ENCODE data around the gene CD34. TPM values are rescaled to one million over a fixed set of nuclear protein-coding genes. Genes with fewer than 3 reads are reported as not detected.
A peak's percentile ranks its signal among the peaks of the same experiment; 100 is the strongest.

Gene CD34
- total RNA-seq, 1 experiment from 2014 or later: 0.04 TPM

DNA sequence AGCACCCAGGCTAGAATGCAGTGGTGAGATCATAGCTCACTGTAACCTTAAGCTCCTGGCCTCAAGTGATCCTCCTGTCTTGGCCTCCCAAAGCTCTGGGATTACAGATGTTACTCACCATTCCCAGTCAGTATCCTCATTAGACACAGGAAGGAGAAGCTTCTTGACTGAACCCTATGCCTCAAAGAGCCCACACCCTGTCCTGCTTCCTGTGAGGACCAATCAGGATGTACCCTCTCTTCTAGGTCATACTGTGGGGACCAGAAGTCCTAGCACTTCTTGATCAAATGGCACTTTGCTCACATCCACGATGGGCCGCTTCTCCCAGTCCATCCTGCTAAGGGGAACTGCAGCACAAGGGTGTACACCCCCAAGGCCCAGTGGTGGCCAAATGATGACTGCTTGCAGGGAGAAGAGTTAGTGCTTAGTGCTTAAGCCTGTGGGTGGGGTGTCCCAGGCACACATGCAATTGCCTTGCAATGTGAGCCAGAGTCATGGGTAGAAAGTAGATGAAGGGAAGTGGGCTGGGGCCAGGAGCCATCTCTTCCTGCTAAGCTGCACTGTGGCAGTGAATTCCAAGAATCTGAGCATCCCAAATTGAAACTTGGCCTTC, 9.8 kb downstream of the CD34 start:
- no peak overlapping the region for H3K4me2 ChIP-seq (ENCODE audit: low read depth, low read length, poor library complexity, severe bottlenecking)
- no peaks in the 10 kb centered on the region for H3K9me3 ChIP-seq (ENCODE audit: low read length)
- H4K20me1 ChIP-seq (ENCODE audit: insufficient read depth, low read depth, low read length): no peaks in the 10 kb centered on the region
- no peaks in the 10 kb centered on the region for H3K4me1 ChIP-seq (ENCODE audit: low read length)
- H3K27ac ChIP-seq (ENCODE audit: low read length): no peak overlapping the region
- H3K9me2 ChIP-seq (replicated peaks; ENCODE audit: insufficient read depth, low read length): no peaks in the 10 kb centered on the region
- no peak overlapping the region for H2AFZ ChIP-seq (ENCODE audit: low read length)
- H3K4me3 ChIP-seq (ENCODE audit: low read length): no peak overlapping the region
- no peaks in the 10 kb centered on the region for H3K36me3 ChIP-seq (ENCODE audit: insufficient read depth, low read length)
- no peaks in the 10 kb centered on the region for H3K79me2 ChIP-seq (ENCODE audit: low read length)
- H3K27me3 ChIP-seq (ENCODE audit: low read length): no peaks in the 10 kb centered on the region
- H3K9ac ChIP-seq (ENCODE audit: low read length): no peak overlapping the region
- DNase-seq: no peak

GRCh38 chr1:207898836-207899235, 12.1 kb downstream of the CD34 start:
- no peaks in the 10 kb centered on the region for H3K9me2 ChIP-seq (replicated peaks; ENCODE audit: insufficient read depth, low read length)
- H3K9ac ChIP-seq (ENCODE audit: low read length): no peak overlapping the region
- H3K79me2 ChIP-seq (ENCODE audit: low read length): no peaks in the 10 kb centered on the region

GRCh38 chr1:207898260-207898659, 12.7 kb downstream of the CD34 start:
- no peaks in the 10 kb centered on the region for H4K20me1 ChIP-seq (ENCODE audit: insufficient read depth, low read depth, low read length)
- no peak overlapping the region for H3K4me3 ChIP-seq (ENCODE audit: low read length)

More at GRCh38 chr1:207898836-207899235, 12.1 kb downstream of the CD34 start:
- Histone ChIP-seq H3K4me1 (ENCODE audit: low read length) (no peaks in the 10 kb centered on the region), H3K36me3 (ENCODE audit: insufficient read depth, low read length) (no peaks in the 10 kb centered on the region), H2AFZ (ENCODE audit: low read length) (no peak overlapping the region), H3K27me3 (ENCODE audit: low read length) (no peaks in the 10 kb centered on the region), H3K4me3 (ENCODE audit: low read length) (no peak overlapping the region), H3K9me3 (ENCODE audit: low read length) (no peaks in the 10 kb centered on the region), H3K27ac (ENCODE audit: low read length) (no peak overlapping the region), H3K4me2 (ENCODE audit: low read depth, low read length, poor library complexity, severe bottlenecking) (no peak overlapping the region), H4K20me1 (ENCODE audit: insufficient read depth, low read depth, low read length) (no peaks in the 10 kb centered on the region)
- no peak for DNase-seq

GRCh38 chr1:207897188-207897587, 13.7 kb downstream of the CD34 start:
- Histone ChIP-seq H3K79me2 (ENCODE audit: low read length) (no peaks in the 10 kb centered on the region), H3K4me2 (ENCODE audit: low read depth, low read length, poor library complexity, severe bottlenecking) (no peak overlapping the region), H3K9me2 (replicated peaks; ENCODE audit: insufficient read depth, low read length) (no peaks in the 10 kb centered on the region), H3K27ac (ENCODE audit: low read length) (no peak overlapping the region), H3K9me3 (ENCODE audit: low read length) (no peaks in the 10 kb centered on the region), H3K36me3 (ENCODE audit: insufficient read depth, low read length) (no peaks in the 10 kb centered on the region), H3K4me1 (ENCODE audit: low read length) (peaks cover 6% of the 10 kb centered on the region), H3K27me3 (ENCODE audit: low read length) (no peaks in the 10 kb centered on the region), H2AFZ (ENCODE audit: low read length) (no peak overlapping the region), H3K9ac (ENCODE audit: low read length) (no peak overlapping the region), H3K4me3 (ENCODE audit: low read length) (no peak overlapping the region), H4K20me1 (ENCODE audit: insufficient read depth, low read depth, low read length) (no peaks in the 10 kb centered on the region)
- DNase-seq: peak; percentile 51

More at GRCh38 chr1:207898260-207898659, 12.7 kb downstream of the CD34 start:
- DNase-seq: no peak
- Histone ChIP-seq H3K9ac (ENCODE audit: low read length) (no peak overlapping the region), H3K27me3 (ENCODE audit: low read length) (no peaks in the 10 kb centered on the region), H3K79me2 (ENCODE audit: low read length) (no peaks in the 10 kb centered on the region), H2AFZ (ENCODE audit: low read length) (no peak overlapping the region), H3K9me3 (ENCODE audit: low read length) (no peaks in the 10 kb centered on the region), H3K27ac (ENCODE audit: low read length) (no peak overlapping the region), H3K4me2 (ENCODE audit: low read depth, low read length, poor library complexity, severe bottlenecking) (no peak overlapping the region), H3K36me3 (ENCODE audit: insufficient read depth, low read length) (no peaks in the 10 kb centered on the region), H3K4me1 (ENCODE audit: low read length) (peaks cover 6% of the 10 kb centered on the region), H3K9me2 (replicated peaks; ENCODE audit: insufficient read depth, low read length) (no peaks in the 10 kb centered on the region)

GRCh38 chr1:207896547-207896946, 14.4 kb downstream of the CD34 start:
- Histone ChIP-seq H3K4me1 (ENCODE audit: low read length) (peaks cover 6% of the 10 kb centered on the region), H2AFZ (ENCODE audit: low read length) (no peak overlapping the region), H3K9me2 (replicated peaks; ENCODE audit: insufficient read depth, low read length) (no peaks in the 10 kb centered on the region), H3K4me3 (ENCODE audit: low read length) (no peak overlapping the region), H3K36me3 (ENCODE audit: insufficient read depth, low read length) (no peaks in the 10 kb centered on the region), H3K9me3 (ENCODE audit: low read length) (no peaks in the 10 kb centered on the region), H3K9ac (ENCODE audit: low read length) (no peak overlapping the region), H4K20me1 (ENCODE audit: insufficient read depth, low read depth, low read length) (no peaks in the 10 kb centered on the region), H3K27ac (ENCODE audit: low read length) (no peak overlapping the region), H3K27me3 (ENCODE audit: low read length) (no peaks in the 10 kb centered on the region), H3K79me2 (ENCODE audit: low read length) (no peaks in the 10 kb centered on the region), H3K4me2 (ENCODE audit: low read depth, low read length, poor library complexity, severe bottlenecking) (no peak overlapping the region)
- no peak for DNase-seq

DNA sequence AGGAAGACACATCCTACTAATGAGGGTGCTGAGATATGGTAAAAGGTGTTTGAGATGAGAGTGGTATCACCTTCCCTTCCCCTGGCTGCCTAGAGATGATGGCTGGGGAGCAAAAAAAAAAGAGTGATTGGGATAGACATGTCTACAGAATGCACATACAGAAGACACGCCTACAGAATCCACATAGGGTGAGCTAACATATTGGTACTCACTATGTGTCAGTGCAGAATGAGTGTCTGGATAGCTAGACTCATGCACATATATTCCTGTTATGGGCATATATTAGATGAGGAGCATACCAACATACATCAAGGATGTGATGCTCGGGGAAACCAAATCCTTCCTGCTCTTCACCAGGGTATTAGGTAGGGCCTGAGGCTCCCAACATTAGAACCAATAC, 16.2 kb downstream of the CD34 start:
- Histone ChIP-seq H3K36me3 (ENCODE audit: insufficient read depth, low read length) (no peaks in the 10 kb centered on the region), H3K79me2 (ENCODE audit: low read length) (no peaks in the 10 kb centered on the region)

DNA sequence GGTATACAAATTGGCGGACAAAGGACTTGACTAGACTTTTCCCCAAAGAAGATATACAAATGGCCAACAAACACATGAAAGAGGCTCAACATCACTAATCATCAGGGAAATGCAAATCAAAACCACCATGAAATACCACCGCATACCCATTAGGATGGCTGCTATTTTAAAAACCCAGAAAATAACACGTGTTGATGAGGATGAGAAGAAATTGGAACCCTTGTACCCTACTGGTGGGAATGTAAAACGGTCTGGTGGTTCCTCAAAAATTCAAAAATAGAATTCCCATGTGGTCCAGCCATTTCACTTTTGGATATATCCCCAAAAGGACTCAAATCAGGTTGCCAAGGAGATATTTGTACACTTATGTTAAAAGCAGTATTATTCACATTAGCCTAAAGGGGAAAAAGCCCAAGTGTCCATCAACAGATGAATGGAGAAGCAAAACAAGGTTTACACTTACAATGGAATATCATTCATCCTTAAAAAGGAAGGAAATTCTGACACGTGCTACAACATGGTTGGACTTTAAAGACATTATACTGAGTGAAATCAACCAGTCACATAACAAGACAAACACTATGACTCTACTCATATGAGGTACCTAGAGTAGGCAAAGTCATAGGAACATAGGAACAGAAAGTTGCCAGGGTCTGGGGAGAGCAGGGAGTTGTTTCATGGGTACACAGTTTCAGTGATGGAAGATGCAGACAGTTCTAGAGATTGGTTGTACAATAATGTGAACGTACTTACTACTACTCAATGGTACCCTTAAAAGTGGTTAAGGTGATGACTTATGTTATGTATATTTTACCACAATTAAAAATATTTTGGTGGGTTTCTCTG, 17.0 kb downstream of the CD34 start:
- Histone ChIP-seq H3K79me2 (ENCODE audit: low read length) (no peaks in the 10 kb centered on the region), H3K9ac (ENCODE audit: low read length) (no peak overlapping the region), H4K20me1 (ENCODE audit: insufficient read depth, low read depth, low read length) (no peaks in the 10 kb centered on the region)

More for the DNA sequence above, 16.2 kb downstream of the CD34 start:
- Histone ChIP-seq H3K9me2 (replicated peaks; ENCODE audit: insufficient read depth, low read length) (no peaks in the 10 kb centered on the region), H3K4me3 (ENCODE audit: low read length) (no peak overlapping the region), H3K4me1 (ENCODE audit: low read length) (peaks cover 6% of the 10 kb centered on the region), H3K9ac (ENCODE audit: low read length) (no peak overlapping the region), H4K20me1 (ENCODE audit: insufficient read depth, low read depth, low read length) (no peaks in the 10 kb centered on the region), H3K9me3 (ENCODE audit: low read length) (no peaks in the 10 kb centered on the region), H2AFZ (ENCODE audit: low read length) (peak overlapping the region; percentile 4; the same call in 1 of the 2 replicates), H3K27ac (ENCODE audit: low read length) (no peak overlapping the region), H3K27me3 (ENCODE audit: low read length) (no peaks in the 10 kb centered on the region), H3K4me2 (ENCODE audit: low read depth, low read length, poor library complexity, severe bottlenecking) (no peak overlapping the region)
- no peak for DNase-seq

DNA sequence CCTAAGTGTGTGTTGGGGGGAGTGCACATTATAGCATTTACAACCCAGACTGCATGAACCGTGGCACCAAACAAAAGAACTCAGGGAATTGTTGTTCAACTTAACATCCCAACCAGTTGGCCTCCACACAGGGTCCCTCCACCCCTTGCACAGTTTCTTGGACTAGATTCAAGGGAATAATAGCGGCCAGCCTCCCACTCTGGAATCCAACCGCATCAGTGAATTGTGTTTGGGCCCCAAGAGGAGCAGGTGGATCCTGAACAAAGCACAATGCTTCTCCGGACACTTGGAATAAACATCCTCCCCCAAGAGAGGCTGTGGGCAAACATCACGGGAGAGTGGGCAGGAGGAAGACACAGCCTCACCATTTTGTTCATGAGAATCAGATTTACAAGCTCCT, 18.2 kb downstream of the CD34 start:
- Histone ChIP-seq H3K9me3 (ENCODE audit: low read length) (no peaks in the 10 kb centered on the region), H3K9me2 (replicated peaks; ENCODE audit: insufficient read depth, low read length) (no peaks in the 10 kb centered on the region), H3K4me1 (ENCODE audit: low read length) (peaks cover 6% of the 10 kb centered on the region), H3K27me3 (ENCODE audit: low read length) (no peaks in the 10 kb centered on the region), H3K9ac (ENCODE audit: low read length) (no peak overlapping the region), H3K27ac (ENCODE audit: low read length) (no peak overlapping the region), H4K20me1 (ENCODE audit: insufficient read depth, low read depth, low read length) (no peaks in the 10 kb centered on the region), H2AFZ (ENCODE audit: low read length) (no peak overlapping the region), H3K79me2 (ENCODE audit: low read length) (no peaks in the 10 kb centered on the region), H3K36me3 (ENCODE audit: insufficient read depth, low read length) (no peaks in the 10 kb centered on the region), H3K4me2 (ENCODE audit: low read depth, low read length, poor library complexity, severe bottlenecking) (no peak overlapping the region), H3K4me3 (ENCODE audit: low read length) (no peak overlapping the region)
- no peak for DNase-seq

More for the DNA sequence above, 17.0 kb downstream of the CD34 start:
- no peak for DNase-seq
- H2AFZ ChIP-seq (ENCODE audit: low read length): peak overlapping the region; percentile 4; the same call in 1 of the 2 replicates
- no peak overlapping the region for H3K4me2 ChIP-seq (ENCODE audit: low read depth, low read length, poor library complexity, severe bottlenecking)
- H3K27me3 ChIP-seq (ENCODE audit: low read length): no peaks in the 10 kb centered on the region
- H3K9me2 ChIP-seq (replicated peaks; ENCODE audit: insufficient read depth, low read length): no peaks in the 10 kb centered on the region
- no peak overlapping the region for H3K4me3 ChIP-seq (ENCODE audit: low read length)
- H3K27ac ChIP-seq (ENCODE audit: low read length): no peak overlapping the region
- no peaks in the 10 kb centered on the region for H3K9me3 ChIP-seq (ENCODE audit: low read length)
- peaks cover 6% of the 10 kb centered on the region for H3K4me1 ChIP-seq (ENCODE audit: low read length)
- no peaks in the 10 kb centered on the region for H3K36me3 ChIP-seq (ENCODE audit: insufficient read depth, low read length)

Data from Karpas-422 (cell line).